GM19023 (cell line): ENCODE measurements around the gene SYNE2.
"Not testable (repeated sequence)": the region's sequence is repeated elsewhere in the genome, so short reads cannot be mapped to it uniquely, and the experiment has no call there.

Experiments
- ATAC-seq: cut with Tn5 transposase; IDR thresholded peaks from one replicate; pipeline ENCODE4 v1.9.1; 2021; ENCODE audit warnings: mild to moderate bottlenecking, moderate library complexity; ENCODE audit not compliant: unreplicated experiment

SYNE2 gene

GRCh38 chr14:63869940-63870752, 17.3 kb downstream of the SYNE2 start:
- ATAC-seq: peak; percentile 28

GRCh38 chr14:63870753-63871037, 17.9 kb downstream of the SYNE2 start:
- ATAC-seq: not testable (repeated sequence)

DNA sequence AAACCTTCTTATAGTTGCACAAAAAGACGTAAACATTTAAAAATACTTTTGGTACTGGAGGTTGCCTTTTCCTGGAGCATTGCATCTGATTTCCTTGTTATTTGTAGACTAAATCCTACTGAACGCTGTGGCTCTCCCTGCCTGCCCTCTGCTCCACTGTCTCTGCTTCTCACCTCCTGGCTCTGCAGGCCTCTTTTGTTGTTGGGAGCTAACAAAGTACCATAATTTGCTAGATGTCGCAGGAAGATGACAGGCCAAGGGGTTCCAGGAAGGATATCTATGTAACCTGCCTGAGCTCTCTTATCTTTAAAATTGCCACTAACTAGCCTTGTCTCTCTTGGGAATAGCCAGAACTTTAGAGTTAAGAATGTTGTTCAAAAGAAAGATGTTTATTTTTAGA, 21.4 kb downstream of the SYNE2 start:
- no peak for ATAC-seq

DNA sequence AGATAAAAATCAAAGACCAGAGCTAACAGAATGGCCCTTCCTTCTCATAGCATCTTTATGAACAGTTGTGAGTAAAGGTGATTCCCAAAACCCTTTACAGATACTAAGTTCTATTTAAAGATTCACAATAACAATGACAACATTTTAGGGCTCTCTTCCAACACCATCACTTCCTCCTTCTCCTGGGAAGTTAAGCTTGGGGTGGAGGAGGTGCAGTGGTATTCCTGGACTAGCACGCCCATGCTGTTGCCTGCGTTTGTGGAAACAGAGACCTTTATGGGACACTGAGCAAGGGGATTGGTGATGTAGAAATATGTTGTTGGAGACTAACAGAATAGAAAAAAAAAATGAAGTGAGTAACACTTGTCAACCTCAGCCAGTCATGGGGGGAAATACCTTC, 22.5 kb downstream of the SYNE2 start:
- no peak for ATAC-seq

DNA sequence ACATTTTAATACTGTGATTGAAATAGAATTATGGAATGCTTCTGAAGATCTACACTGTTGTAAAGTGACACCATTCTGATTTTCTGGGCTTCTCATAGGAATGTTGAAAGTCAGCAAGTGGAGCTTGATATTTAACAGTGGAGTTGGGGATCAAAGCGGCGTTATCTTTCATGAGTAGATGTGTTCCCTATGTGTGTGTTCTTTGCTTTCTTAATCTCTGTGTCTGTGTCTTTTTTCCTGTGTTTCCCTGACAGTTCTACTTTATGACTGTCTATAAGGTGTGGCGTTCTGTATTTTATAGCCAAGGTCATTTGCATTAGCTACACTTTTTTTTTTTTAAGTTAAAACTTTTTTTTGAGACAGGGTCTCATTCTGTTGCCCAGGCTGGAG, 24.7 kb downstream of the SYNE2 start:
- ATAC-seq: no peak

- ATAC-seq: no peak
Measured at GRCh38 chr14:63878052-63878451, 25.2 kb downstream of the SYNE2 start.

DNA sequence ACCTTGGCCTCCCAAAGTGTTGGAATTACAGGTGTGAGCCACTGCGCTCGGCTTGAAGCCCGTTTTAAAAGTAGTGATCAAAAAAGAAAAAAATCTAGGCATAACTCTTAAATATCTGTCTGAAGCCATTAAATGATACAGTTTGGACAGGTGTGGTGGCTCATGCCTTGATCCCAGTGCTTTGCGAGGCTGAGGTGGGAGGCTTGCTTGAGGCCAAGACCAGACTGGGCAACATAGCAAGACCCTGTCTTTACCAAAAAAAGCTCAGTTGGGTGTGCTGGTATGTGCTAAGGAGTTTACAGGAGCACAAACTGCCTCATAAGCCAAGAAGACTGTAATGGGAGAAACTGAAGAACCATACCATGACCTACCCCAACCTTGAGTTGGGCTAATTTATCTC, 26.0 kb downstream of the SYNE2 start:
- no peak for ATAC-seq

- no peak for ATAC-seq
Measured at GRCh38 chr14:63881926-63882325, 29.1 kb downstream of the SYNE2 start.

- no peak for ATAC-seq
Measured at GRCh38 chr14:63887899-63888298, 35.1 kb downstream of the SYNE2 start.

DNA sequence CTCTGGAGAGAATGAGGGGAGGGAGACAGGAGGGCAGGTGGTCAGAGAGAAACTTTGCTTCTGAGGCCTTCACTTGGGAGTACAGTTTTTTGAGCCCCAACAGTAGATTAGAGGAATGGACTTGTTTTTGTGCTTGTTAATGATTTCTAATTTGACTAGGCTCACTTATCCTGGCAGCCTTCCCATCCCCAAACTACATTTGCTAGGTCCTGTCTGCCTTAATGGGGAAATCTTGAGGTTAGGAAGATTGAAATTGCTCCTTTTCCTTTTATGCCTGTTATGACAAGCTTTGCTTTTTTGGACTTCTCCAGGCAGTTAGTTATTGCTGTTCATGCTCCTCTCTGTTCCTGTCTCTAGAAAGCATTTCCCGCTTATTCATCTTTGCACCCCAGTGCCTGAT, 37.7 kb downstream of the SYNE2 start:
- no peak for ATAC-seq

GRCh38 chr14:63891148-63891975, 38.6 kb downstream of the SYNE2 start:
- ATAC-seq: no peak

DNA sequence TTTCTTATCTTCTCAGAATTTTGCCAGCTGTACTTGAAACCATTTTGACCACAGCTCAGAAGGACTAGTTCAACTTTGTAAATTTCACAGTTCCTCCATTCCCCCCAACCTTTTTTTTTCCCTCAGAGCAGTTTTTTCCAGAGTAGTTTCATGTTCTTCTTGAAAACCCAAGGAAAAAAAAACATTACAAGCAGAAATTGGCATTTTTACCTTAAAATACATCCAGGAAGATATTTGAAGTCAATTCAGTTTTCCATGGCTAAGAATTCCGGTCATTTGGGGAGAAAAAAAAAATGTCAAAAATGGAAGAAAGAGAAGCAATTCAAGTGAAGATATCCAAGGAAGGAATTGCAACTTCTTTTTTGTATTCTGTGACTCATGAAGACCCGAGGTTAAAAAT, 39.5 kb downstream of the SYNE2 start:
- ATAC-seq: no peak

DNA sequence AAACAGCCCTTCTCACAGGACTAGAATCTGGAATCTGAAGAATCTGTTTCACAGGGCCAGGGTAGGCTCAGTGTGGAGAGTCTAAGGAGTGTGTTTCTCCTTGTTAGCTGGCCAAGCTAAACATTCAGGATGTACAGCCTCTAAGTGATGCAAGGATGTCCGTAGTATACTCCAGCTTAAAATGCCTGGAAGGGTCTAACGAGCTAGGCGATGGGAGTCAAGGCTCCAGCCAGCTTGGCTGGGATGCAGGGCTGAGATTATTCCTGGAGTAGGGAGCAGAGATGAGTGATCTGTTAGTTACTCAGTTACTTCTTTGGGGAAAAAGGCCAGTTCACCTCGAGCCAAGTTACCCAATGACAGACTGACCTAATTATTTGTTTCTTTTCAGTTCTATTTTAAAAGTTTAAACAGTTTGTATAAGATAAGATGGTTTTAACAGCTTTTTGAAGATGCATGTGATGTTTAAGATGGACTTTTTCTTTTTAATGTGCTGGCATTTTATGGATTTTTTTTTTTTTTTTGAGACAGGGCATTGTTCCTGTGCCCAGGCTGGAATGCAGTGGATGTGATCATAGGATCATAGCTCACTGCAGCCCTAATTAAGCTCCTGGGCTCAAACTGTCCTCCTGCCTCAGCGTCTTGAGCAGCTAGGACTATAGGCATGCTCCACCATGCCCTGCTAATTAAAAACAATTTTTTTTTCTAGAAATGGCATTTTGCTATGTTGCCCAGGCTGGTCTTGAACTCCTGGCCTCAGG, 41.1 kb downstream of the SYNE2 start:
- no peak for ATAC-seq

DNA sequence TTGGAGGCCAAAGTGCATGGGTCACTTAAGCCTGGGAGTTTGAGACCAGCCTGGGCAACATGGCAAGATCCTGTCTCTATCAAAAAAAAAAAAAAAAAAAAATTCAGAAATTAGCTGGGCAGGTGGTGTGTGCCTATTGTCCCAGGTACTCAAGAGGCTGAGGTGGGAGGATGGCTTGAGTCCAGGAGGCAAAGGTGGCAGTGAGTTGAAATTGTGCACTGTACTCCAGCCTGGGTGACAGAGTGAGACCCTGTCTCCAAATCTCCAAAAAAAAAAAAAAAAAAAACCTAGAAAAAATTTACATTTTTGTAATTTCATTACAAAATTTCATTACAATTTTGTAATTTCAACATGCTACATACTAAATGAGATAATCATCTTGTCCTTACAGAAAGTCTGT, 42.7 kb downstream of the SYNE2 start:
- ATAC-seq: no peak

GRCh38 chr14:63896278-63896720, 43.5 kb downstream of the SYNE2 start:
- ATAC-seq: no peak

DNA sequence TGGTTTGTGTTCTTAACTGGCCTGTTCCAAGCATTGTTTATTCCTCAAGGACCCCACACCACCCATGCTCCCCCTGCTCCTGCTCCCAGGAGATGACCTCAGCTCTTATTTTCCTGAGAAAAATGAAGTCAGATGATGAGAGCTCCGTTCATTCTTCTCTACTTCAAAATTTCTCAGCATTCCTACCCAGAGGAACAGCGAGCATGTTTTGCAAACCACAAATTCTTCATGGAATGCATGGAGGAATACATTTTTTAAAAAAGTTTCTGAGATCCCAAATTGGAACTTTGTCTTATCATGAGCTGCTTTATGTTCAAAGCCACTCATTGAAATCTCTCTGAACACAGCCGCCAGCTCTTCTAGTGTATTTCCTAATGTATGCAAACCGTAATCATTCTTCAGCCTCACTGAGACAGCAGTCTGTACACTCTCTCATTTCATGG, 44.9 kb downstream of the SYNE2 start:
- ATAC-seq: no peak

- no peak for ATAC-seq
Measured at GRCh38 chr14:63899953-63900352, 47.1 kb downstream of the SYNE2 start.

GRCh38 chr14:63901434-63902085, 48.8 kb downstream of the SYNE2 start:
- no peak for ATAC-seq

DNA sequence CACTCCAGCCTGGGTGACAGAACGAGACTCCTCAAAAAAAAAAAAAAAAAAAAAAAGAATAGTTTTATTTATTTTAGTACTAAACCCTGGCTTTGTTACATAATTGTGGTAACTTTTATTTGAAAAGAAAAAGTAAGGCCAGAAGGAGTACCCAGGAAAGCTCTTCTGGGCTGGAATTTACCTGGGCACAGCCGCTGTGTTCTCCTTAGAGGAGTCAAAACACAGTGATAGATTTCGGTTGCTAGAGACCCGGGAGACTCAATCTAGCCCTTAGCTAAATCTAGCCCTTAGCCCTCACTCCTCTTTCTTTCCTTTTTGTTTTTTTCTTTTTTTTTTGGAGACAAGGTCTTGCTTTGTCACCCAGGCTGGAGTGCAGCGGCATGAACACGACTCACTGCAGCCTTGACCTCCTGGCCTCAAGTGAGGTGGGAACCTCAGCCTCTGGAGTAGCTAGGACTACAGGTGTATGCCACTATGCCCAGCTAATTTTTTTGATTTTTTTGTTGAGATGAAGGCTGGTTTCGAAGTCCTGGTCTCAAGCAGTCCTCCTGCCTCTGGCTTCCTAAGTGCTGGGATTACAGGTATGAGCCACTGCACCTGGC, 49.7 kb downstream of the SYNE2 start:
- ATAC-seq: no peak

DNA sequence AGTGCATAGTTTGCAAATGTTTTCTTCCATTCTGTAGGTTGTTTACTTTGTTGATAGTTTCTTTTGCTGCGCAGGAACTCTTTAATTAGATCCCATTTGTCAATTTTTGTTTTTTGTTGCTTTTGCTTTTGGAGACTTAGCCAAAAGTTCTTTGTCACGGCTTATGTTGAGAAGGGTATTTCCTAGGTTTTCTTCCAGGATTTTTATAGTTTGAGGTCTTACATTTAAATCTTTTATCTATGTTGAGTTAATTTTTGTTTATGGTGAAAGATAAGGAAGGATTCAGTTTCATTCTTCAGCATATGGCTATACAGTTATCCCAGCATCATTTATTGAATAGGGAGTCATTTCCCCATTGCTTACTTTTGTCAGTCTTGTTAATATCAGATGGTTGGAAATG, 51.9 kb downstream of the SYNE2 start:
- no peak for ATAC-seq

GRCh38 chr14:63905370-63905769, 52.6 kb downstream of the SYNE2 start:
- no peak for ATAC-seq
